Activated CD4-positive, alpha-beta T cell treated with anti-CD3 and anti-CD28 coated beads, Interleukin-10, Interleukin-2, amounts not matched to agents 100 ng/mL and 50 ng/mL, durations not matched to agents 16 hours and 8 hours (primary cell): ENCODE measurements around the gene PPP1R13B.

ENCODE experiments used
- DNase-seq: peaks from one replicate; pipeline ENCODE4 v3.0.0-alpha.2; 2020

PPP1R13B gene

DNA sequence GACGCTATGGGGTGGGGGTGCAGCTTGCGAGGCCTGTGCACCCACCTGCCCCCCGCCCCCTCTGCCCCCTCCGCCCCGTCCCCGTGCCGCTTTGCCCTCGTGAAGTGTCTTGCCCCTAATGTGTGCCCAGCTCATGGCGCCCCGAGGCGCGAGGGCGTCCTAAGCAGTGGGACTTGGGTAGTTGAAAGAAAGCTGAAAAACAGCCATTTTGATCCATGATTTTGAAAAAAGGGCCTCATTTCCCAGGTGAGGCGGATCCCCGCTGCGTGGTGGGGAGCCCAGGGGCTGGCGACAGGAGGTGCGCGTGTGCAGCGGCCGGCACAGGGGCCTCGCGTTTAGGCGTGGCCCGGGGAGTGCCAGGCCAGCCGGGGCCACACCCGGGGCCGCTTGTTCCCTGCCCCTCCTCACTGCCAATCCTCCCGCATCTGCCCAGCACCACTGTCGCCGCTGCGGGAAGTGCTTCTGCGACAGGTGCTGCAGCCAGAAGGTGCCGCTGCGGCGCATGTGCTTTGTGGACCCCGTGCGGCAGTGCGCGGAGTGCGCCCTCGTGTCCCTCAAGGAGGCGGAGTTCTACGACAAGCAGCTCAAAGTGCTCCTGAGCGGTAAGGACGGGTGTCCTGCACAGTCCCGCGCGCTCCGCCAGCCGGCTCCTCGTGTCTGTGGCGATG is 119.9 kb downstream of the PPP1R13B start:
- DNase-seq = no peak

DNA sequence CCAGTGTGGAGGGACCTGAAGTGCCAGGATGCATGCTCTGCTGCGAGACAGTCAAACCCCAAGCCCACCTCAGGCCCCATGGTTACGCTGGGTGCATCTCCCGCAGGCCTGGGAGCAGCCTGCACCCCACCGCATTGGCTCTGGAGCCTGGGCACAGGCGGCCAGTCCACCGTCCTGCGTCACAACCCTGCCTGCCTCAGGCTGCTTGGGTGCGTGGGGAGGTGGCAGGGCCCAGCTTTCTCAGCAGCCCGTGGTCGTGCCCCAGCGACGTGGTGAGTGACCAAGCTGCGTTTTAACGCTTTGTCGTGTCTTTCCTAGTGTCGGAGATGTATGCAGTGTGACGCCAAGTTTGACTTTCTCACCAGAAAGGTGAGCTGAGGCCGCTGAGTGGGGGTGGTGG is 120.9 kb downstream of the PPP1R13B start:
- no peak for DNase-seq

DNA sequence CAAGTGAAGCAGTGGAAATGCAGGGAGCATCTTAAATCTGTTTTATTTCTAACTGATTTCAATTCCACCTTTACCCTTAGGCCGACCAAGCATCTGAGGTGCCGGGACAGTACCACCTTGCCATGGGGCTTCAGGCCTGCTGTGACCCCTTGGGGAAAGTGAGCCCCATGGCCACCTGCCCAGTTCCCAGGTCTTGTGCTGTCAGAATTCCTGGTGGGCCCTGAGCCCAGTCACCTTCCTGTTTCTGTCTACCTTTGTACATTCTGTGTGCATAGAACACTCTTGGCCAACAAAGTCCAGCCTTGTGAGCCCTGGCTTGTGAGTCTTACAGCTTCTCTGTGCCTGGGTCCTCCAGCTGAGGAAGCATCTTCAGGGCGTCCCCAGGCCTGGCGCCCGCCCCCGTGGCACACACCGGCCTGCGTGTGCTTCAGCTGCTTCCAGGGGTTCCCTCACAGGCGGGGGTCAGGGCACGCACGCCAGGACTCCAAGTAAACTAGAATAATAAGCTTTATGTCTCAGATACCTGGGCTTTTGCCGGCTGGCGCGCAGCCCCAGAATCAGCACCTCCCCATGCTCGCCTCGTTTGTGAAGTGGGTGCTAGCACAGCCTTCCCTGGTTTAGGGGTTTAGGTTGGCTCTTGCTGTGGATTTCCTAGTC is 121.5 kb downstream of the PPP1R13B start:
- DNase-seq = no peak

DNA sequence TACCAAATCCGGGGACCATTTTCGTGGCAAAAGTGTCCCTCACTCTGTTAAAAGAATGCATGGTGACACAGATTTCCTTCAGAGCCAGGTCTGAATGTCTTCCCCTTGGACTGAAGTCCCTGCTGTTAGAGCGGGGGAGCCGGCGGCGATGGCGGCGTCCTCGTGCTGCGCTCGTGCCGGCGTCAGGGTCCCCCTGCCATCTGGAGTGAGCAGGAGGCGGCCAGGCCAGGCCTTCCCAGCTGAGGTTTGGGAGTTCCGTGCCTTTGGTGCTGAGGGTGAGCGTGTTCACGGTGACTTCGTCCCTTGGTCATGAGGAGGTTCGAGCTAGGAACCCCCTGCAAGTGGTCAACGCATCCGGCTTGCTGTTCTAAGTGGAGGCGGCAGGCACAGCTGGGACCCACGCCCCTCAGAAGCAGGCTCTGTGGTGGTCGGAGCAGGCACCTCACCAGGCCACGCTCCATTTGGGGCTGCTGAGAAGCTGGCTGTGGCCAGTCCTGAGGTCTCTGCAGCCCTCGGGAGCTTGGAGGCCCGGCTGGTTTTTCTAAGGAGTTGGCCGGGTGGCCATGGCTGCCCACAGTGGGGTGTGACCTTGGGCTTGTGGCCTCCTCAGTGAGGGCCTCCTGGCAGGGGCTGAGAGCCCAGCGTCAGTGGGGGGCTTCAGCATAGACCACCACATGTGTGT is 122.2 kb downstream of the PPP1R13B start:
- no peak for DNase-seq

DNA sequence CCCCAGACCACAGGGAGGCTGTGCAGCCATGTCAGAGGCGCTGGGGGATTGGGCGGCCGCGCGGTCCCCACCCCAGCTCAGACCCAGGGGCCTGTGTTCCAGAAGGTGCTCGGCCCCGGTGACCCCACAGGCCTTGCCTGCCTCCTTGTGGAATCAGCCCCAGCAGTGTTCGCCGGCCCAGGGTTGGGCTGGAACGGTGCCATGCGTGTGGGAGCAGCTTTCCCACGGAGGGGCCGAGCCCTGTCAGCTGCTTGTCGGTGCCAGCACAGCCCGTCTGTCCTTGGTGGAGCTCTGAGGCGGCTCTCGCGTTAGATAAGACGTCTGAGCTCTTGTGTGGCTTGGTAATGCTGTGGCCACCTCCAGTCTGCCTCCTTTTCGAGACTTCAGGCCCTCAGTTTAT is 123.3 kb downstream of the PPP1R13B start:
- no peak for DNase-seq

DNA sequence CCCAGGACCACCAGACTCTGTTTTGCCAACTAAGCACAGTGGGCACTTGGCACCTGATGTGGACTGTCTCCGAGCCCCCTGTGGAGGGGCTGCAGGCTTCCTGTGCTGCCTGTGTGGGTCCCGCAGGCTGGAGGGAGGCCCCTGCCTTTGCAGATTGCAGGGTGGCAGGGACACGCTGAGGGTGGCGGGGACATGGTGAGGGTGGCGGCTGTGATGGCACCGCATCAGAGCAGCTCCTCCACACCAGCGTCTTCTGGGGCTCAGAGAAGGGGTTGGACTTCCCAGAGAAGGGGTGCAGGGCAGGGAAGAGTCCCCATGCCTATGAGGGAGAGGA is 123.7 kb downstream of the PPP1R13B start:
- no peak for DNase-seq

DNA sequence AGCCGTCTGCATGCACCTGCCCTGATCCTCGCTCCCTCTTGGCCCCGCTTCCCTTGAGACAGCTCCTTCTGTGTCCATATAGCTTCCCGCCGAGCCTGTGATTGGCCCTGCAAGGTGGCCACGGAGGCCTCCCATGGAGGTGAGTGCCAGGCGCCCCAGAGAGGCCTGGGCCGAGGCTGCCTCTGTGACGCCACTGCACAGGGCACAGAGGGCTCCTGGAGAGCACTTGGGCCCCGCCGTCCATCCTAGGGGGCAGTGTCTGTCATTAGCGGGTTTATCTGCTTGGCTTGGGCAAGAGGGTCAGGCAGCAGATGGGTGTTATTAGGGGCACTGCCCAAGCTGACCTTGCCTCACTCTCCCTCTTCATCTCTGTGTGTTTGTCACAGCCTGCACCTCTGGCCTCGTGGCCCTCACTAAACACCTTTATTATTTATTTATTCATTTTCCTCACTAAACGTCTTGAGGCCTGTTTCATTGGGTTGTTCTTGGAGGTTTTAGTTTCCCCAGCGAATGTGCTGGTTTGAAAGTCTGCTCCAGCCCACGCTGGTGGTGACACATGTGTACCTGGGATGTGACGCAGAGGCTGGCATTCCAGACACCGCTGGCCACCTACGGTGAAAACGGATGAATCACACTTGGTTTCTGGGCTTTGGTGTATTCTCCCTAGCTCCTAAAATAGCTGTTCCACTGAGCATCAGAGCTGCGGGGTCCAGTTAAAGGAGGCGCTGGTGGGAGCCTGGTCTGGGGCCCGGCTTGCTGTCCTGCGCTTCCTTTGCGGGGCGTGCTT is 125.8 kb downstream of the PPP1R13B start:
- DNase-seq = no peak

DNA sequence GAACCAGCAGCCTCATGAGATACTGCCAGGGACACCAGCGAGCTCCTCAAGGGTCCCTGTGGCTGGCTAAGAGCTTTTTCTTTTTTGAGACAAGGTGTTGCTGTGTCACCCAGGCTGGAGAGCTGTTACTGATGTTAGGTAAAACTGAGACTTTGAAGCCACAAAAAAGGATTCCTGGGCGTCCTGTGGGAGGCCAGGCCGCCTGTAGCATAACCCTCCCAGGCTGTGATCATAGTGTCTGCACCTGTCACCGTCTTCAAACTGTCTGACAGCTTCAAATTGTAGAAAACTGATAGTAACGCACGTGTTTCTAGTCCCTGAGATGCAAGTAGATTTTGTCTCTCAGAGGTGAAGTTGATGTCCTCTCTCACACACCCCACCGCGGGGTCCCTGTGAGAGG is 127.6 kb downstream of the PPP1R13B start:
- no peak for DNase-seq

DNA sequence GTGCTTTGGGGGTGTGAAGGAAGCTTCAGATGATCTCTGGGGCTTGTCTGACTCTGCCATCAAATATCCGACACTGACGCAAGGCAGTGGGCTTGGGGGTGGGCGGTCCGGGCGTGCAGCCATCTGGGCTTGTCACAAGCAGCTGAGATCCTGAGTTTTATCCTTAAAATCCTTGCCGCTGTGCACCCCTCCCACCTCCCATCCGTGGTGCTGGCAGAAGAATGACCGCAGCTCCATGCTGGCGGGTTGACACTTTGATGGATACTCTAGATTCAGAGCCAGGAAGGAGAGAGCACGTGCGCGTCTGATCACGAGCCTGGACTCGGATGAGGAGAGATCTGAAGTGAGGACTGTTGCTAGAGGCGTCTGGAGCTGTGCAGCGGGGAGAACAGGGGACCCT is 128.8 kb downstream of the PPP1R13B start:
- DNase-seq = no peak

DNA sequence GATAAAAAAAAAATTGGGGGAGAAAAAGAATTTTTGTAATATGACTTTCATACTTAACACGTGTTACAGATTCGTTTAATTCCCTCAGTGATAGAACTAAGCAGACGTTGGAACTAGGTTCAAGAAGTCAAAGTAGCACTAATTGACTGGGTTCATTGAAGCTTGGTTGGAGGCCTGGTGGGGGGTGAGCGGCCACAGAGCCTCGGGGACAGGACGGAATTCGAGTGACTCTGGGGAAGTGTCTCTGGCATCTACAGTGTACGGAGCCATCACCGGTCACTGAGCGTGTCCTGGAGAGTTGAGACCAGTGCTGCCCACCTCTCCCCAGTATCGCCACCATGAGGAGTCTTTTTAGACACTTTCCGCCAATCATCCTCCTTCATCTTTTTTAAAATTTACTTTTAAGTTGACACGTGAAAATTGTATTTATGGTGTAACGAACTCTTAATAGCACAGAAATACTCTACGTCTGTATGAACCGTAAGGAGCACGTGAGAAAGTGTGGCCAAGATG is 130.4 kb downstream of the PPP1R13B start:
- DNase-seq = no peak

DNA sequence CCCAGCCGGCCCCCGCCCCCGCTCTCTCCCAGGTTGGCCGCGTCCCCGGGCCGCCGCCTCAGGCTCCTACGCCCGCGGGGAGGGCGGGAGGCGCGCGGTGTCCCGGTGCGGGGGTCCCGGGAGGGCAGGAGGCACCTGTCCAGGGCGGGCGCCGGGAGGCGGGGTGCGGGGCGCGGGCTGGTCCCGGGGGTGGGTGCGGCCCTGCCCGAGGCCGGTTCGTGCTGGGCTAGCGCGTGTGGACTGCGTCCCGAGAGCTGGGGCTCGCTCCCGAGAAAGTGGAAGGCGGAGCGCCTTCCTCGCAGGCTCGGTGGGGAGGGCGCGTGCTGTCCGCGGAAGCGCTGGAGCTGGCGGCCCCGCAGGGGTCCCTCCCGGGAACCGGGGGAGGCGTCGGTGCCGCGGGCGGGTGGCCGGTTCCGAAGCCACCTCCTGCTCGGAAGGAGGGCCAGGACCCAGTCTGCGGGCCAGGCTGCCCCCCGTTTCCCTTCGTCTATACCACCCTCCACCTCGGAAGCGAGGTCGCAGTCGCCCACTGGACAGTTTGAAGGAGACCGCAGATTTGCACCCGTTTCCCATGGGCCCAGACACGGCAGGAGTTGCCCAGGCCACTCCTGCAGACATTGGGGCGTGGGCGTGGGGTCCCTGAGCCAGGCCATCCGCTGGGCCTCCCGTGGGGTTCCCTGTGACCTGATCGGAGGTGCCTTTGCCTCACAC is 131.1 kb downstream of the PPP1R13B start:
- DNase-seq = peak; percentile 24

DNA sequence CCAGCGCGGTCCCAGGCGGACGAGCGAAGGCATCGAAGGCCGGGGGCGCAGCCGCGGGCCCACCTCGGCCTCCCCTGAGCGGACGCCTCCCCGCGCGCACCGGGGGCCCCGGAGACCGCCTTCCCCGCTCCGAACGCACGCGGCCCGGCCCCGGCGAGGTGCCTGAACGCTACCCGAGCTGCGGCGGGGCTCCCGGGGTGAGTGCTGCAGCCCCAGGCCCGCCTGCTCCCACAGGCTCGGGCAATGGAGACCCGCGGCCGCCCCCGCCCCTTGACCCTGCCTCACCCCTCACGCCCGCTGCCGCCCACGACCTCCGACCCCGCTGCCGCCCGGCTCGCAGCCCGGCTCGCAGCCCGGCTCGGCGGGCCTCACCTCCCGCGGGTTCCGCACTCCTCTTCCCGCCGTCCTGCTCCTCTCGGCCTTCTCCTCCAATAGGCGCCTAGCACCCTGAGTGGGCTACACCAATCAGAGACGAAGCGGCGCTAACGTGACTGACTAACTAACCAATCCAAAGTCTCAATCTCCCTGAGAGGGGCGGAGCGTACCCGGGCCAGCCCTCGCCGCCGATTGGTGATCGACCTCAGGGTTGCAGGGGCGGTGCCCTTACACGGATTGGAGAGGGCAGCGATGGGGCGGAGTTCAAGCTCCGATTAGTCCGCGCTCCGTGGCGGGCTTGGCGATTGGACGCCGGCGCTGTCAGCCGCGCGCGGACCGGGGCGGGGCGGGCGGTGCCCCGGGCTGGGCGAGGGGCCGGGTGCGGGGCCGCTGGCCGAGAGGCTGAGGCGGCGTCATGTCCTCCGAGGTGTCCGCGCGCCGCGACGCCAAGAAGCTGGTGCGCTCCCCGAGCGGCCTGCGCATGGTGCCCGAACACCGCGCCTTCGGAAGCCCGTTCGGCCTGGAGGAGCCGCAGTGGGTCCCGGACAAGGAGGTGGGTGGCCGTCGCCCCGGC is 132.0 kb downstream of the PPP1R13B start, which contains the start of the genes XRCC3 and ZFYVE21:
XRCC3 (minus strand) TSS at position 400 of the 949 bp plus-strand sequence. CDS start 4,364 bp downstream, outside the sequence.
ZFYVE21 (plus strand) TSS at position 759 of the 949 bp plus-strand sequence; CDS start at position 791, 32 bp downstream.
- peak; percentile 100 for DNase-seq

DNA sequence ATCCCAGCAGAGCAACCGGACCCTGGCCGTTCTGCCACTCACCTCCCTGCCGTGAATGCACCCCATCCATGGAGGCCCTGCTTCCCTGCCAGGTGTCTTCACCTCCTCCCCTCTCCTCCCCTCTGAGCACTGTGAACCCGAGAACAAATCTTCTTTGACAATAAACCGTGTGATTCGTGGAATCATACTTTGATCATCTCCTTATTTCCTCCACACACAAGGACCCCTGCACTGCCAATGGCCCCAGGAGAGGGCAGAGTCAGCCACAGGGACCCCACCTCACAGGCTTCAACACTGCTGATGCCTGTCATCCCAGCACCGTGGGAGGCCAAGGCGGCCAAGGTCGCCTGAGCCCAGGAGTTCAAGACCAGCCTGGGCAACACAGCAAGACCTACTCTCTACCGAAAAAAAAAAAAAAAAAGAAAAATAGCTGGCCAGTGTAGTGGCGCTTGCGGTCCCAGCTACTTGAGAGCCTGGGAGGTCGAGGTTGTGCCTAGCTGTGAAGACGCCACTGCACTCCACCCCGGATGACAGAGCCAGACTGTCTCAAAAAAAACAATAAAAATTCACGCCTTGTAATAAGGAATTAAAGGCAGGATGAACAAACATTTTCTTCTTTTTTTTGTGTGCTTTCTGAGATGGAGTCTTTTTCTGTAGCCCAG is 133.2 kb downstream of the PPP1R13B start:
- no peak for DNase-seq

DNA sequence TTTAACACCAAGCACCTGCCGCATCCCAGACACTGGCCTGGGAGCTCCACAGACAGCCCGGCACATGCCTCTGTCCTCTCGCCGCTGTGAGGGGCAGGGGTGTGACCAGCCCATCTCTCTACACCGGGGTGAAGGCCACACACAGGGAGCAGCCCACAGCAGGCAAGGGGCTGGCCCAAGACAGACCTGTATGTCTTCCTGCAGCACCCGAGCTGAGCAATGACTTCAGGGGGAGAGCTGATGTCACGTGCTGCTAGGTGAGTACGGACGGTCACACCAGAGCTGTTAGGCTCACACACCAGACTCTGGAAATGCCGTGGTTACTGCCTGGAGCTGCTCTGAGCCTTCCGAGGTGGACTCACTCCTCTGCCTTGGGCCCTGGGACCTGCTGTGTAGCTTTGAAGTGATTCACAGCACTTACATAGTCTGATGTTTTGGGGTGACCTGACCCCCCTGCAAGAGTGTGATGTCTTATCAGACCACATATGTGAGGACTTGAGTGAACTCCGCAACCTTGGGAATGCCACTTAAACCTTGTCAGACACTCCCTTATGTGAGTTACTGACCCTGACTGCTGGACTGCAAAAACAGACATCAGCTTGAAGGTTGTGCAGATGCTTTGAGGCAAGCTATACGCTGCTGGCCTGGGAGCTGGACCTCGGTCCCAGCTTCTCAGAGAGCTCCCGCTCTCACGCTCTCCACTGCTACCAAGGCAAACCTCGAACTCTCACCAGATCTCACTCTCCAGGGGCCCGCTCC is 133.9 kb downstream of the PPP1R13B start:
- no peak for DNase-seq

DNA sequence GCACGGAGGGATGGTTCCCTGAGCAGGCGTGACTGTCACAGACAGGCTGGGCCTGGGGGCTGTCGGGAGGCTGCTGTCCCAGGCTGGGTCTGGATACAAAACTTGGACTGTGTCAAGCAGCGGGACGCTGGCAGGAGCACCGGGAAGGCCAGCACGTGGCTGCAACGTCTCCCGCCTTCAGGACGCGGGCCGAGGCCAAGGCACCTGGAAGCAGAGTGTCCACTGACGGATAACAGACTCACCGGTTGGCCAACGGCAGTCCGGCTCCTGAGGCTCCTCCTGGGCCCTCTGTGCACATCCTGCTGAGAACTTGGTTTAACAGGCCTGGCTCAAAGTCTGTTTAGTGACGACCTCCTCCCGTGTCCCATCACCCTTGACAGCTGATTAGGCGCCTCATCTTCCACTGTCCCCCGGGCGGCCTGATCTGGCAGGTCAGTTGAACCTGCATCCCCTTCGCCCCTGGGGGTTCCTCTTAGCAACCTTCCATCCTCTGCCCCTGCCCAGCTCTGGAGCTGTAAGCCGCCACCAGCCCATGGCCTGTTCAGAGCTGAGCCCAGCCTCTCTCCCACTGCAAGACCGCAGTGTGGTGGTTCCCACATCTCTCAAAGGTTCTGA is 134.6 kb downstream of the PPP1R13B start:
- no peak for DNase-seq

DNA sequence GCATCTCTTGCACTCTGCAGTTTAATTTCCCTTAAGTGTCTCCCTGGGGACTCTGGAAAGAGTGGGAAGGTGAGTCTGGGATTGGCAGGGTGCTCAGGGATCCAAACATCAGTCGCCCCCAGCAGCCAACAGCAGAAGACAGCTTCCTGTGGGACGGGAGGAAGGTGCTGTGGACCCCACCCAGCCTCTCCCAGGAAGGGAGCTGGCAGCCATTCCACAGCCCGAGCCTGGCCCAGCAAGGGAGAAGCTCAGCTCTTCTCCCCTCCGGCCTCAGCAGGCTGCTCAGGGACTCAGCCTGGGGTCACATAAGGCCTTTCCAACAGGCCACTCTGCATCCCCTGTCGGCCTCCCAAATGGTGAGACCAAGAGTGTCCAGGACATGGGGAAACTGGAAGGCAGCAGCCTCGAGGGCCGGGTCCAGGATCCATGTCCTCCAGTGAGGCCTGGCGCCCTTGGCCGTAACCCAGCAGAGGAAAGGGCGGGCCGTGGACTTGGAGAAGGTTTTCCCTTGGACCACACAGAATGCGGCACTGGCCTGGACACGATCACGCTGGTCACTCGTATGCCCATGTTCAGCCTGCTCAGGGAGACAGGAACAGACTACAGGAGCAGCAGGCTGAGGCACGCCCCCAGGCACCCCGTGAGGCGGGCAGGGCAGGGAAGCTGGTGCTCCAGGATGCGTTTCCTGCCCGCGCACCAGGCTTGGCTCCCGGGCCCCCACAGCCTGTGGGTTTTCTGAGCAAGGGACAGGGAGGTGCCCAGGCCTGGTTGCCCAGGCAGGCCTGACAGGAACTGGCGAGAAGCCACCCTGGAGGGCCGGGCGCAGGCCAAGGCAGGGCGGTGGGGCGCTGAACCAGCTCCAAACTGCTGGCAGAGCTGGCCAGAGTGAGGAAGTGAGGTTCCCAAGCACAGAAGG is 135.6 kb downstream of the PPP1R13B start:
- no peak for DNase-seq

DNA sequence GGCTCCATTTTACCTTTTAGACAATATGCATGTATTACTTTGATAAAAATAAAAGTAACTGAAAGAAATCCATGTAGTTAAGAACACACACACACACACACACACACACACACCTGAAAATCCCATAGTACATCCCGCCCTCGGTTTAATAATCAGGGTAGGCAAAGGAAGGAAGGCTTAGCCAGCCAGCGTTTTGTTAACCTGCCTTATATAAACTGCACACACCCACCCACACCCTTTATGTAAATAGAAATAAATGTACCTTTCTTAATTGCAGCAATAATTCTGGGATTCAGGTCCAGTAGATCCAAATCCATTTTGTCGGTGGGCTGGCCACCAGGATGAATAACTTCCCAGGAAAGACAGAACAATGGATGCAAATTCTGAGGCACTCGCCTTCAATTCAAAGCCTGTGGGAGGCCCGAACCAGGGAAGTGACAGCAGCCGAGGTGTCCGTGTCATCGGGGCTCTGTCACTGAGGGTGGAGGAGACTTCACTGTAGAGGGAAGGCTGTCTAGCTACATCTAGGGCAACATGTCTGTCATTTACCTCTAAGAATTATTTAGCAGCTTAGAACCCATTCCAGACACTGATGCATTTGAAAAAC is 136.5 kb downstream of the PPP1R13B start:
- no peak for DNase-seq

DNA sequence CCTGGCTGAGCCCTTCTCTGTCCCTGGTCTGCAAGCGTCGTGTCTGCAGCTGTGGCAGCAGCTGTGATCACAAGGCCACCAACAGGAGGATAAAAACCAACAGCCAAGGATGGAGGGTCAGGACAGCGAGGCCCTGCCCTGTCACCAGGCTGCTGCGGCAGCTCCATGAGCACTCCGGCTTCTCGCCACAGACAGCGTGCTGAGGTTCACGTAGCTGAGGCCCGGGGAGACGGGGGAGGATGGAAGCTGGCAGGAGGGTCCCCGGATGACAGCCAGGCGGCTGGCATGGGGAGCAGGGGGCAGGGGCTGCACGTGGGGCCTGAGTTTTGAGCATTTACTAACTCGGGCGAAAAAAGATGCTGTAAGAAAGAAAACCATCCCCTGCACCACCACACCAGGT is 137.6 kb downstream of the PPP1R13B start:
- DNase-seq = no peak
